Measurements from ENCODE around the gene HNF4A. TPM values are rescaled to one million over a fixed set of nuclear protein-coding genes. Genes with fewer than 3 reads are reported as not detected.

HNF4A gene
- total RNA-seq, 1 donor from 2014 or later, result 0.18 TPM

DNA sequence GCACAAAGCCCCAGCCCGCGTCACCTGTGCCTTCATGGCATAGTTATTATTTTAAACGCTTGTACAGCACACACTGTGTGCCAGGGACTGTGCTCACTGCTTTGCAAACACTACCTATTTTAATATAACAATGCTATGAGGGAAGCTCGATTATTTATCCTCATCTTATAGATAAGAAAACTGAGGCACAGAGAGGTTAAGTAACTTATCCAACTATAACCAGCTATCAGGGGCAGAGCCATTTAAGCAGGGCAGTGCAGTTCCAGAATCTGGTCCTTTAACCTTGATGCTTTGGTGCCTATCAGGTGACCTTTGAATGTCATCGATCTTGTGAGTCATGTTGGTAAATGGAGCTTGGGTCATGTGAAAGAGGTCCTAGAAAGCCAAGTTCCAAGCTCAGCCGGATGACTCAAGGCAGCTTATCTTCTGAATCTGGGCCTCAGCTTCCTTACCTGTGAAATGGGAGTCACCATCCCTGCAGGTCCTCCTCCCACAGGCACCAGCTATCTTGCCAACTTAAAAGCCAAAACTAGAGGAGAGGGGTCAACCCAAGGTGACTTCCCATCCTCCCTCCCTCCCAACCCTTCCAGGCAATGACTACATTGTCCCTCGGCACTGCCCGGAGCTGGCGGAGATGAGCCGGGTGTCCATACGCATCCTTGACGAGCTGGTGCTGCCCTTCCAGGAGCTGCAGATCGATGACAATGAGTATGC, 63.8 kb downstream of the HNF4A start:
- TF ChIP-seq, protein P1, sequence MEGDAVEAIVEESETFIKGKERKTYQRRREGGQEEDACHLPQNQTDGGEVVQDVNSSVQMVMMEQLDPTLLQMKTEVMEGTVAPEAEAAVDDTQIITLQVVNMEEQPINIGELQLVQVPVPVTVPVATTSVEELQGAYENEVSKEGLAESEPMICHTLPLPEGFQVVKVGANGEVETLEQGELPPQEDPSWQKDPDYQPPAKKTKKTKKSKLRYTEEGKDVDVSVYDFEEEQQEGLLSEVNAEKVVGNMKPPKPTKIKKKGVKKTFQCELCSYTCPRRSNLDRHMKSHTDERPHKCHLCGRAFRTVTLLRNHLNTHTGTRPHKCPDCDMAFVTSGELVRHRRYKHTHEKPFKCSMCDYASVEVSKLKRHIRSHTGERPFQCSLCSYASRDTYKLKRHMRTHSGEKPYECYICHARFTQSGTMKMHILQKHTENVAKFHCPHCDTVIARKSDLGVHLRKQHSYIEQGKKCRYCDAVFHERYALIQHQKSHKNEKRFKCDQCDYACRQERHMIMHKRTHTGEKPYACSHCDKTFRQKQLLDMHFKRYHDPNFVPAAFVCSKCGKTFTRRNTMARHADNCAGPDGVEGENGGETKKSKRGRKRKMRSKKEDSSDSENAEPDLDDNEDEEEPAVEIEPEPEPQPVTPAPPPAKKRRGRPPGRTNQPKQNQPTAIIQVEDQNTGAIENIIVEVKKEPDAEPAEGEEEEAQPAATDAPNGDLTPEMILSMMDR (IDR thresholded peaks at IDR 0.05), result no peak
- Histone ChIP-seq H3K27me3 (ENCODE audit: low read depth) (peaks cover 8% of the 10 kb centered on the region), H3K4me3 (no peak overlapping the region), H3K36me3 (no peaks in the 10 kb centered on the region), H3K9me3 (no peaks in the 10 kb centered on the region), H3K27ac (no peak overlapping the region), H3K4me1 (no peaks in the 10 kb centered on the region)
- intact Hi-C loops (cut with DNase I), result no loop called here
- ATAC-seq (no peak), DNase-seq (no peak)

DNA sequence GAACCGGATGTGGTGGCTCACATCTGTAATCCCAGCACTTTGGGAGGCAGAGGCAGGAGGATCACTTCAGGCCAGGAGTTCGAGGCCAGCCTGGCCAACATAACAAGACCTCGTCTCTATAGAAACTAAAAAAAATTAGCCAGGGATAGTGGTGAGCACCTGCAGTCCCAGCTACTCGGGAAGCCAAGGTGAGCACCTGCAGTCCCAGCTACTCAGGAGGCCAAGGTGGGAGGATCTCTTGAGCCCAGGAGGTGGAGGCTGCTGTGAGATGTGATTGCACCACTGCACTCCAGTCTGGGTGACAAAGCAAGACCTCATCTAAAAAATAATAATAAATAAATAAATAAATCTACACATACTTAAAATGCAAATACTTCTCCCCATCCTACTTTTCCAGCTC, 65.0 kb downstream of the HNF4A start:
- Histone ChIP-seq H3K27ac (no peak overlapping the region), H3K27me3 (ENCODE audit: low read depth) (peaks cover 8% of the 10 kb centered on the region), H3K4me1 (no peaks in the 10 kb centered on the region), H3K4me3 (no peak overlapping the region), H3K36me3 (no peaks in the 10 kb centered on the region), H3K9me3 (no peaks in the 10 kb centered on the region)
- TF ChIP-seq, protein P1 (IDR thresholded peaks at IDR 0.05), result no peak
- no peak for ATAC-seq
- intact Hi-C loops (cut with DNase I), result no loop called here
- DNase-seq, result no peak

DNA sequence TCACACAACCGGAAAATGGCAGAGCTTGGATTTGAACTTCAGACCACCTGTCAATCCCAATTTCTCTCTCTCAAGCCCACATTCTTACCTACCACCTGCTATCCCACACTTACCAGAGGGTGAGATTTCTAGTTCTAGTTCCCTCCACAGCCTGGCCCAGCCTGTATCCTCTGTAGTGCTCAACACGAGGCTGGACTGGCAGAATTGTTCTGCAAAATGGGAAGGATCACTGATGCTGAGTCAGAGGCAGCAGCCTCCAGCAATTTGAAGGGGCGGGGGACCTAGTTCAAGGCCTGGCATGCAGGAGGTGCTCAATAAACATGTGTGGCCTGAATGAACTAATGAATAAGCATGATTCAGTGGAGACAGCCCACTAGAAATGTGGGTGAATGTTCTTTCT, 66.6 kb downstream of the HNF4A start:
- TF ChIP-seq, protein P1 (IDR thresholded peaks at IDR 0.05), result no peak

DNA sequence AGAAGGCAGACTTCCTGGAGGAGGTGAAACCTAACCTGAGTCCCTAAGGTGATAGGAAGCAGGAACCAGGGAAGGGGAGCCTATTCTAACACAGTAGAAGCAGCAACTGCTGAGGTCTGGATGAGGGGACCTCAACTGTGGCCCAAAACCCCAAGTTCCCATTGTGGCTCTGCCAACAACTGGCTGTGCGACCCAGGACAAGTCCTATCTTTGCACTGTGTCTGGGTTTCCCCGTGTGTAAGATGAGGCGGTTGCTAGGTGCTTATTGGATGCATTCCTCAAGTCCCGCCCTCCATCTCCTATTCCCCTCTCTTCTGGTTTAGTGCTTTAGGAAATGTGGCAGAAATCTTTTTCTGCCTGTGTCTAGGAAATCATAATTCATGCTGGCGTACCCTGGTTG, 68.0 kb downstream of the HNF4A start:
- Histone ChIP-seq H3K4me1 (no peaks in the 10 kb centered on the region), H3K4me3 (no peak overlapping the region), H3K27ac (no peak overlapping the region), H3K27me3 (ENCODE audit: low read depth) (peaks cover 8% of the 10 kb centered on the region), H3K36me3 (no peaks in the 10 kb centered on the region), H3K9me3 (no peaks in the 10 kb centered on the region)
- DNase-seq (no peak), ATAC-seq (no peak)
- intact Hi-C loops (cut with DNase I), result no loop called here
- TF ChIP-seq, protein P1 (IDR thresholded peaks at IDR 0.05), result no peak

More for the DNA sequence above, 66.6 kb downstream of the HNF4A start:
- ATAC-seq (no peak), DNase-seq (no peak)
- Histone ChIP-seq H3K27ac (no peak overlapping the region), H3K36me3 (no peaks in the 10 kb centered on the region), H3K4me3 (no peak overlapping the region), H3K4me1 (no peaks in the 10 kb centered on the region), H3K9me3 (no peaks in the 10 kb centered on the region), H3K27me3 (ENCODE audit: low read depth) (peaks cover 8% of the 10 kb centered on the region)
- intact Hi-C loops (cut with DNase I), result no loop called here

DNA sequence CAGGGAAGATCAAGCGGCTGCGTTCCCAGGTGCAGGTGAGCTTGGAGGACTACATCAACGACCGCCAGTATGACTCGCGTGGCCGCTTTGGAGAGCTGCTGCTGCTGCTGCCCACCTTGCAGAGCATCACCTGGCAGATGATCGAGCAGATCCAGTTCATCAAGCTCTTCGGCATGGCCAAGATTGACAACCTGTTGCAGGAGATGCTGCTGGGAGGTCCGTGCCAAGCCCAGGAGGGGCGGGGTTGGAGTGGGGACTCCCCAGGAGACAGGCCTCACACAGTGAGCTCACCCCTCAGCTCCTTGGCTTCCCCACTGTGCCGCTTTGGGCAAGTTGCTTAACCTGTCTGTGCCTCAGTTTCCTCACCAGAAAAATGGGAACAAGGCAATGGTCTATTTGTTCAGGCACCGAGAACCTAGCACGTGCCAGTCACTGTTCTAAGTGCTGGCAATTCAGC, 68.6 kb downstream of the HNF4A start:
- TF ChIP-seq, protein P1 (IDR thresholded peaks at IDR 0.05), result no peak
- ATAC-seq, result no peak
- Histone ChIP-seq H3K27ac (no peak overlapping the region), H3K4me3 (no peak overlapping the region), H3K27me3 (ENCODE audit: low read depth) (peaks cover 8% of the 10 kb centered on the region), H3K4me1 (no peaks in the 10 kb centered on the region), H3K9me3 (no peaks in the 10 kb centered on the region), H3K36me3 (no peaks in the 10 kb centered on the region)
- intact Hi-C loops (cut with DNase I), result no loop called here
- no peak for DNase-seq
